ENCODE data around the gene CLEC16A. TPM values are rescaled to one million over a fixed set of nuclear protein-coding genes. Genes with fewer than 3 reads are reported as not detected.
"Not testable (repeated sequence)": the region's sequence is repeated elsewhere in the genome, so short reads cannot be mapped to it uniquely, and the experiment has no call there.

CLEC16A gene
- total RNA-seq, 1 experiment from 2014 or later: 8.0 TPM

- DNase-seq (ENCODE audit: low read depth, low spot score); in situ Hi-C loops (cut with HindIII; ENCODE audit: low pct_unique_long_range_greater_than_20kb, low sequenced_read_pairs): not testable (repeated sequence)
Observed at GRCh38 chr16:11220507-11220906, 276.1 kb downstream of the CLEC16A start.

- DNase-seq (ENCODE audit: low read depth, low spot score): no peak
- in situ Hi-C loops (cut with HindIII; ENCODE audit: low pct_unique_long_range_greater_than_20kb, low sequenced_read_pairs): no loop called here
Observed at GRCh38 chr16:11224096-11224893, 279.9 kb downstream of the CLEC16A start.

- in situ Hi-C loops (cut with HindIII; ENCODE audit: low pct_unique_long_range_greater_than_20kb, low sequenced_read_pairs): no loop called here
- no peak for DNase-seq (ENCODE audit: low read depth, low spot score)
Observed at GRCh38 chr16:11224894-11225676, 280.7 kb downstream of the CLEC16A start.

GRCh38 chr16:11225677-11226549 lies 281.5 kb downstream of the CLEC16A start:
- in situ Hi-C loops (cut with HindIII; ENCODE audit: low pct_unique_long_range_greater_than_20kb, low sequenced_read_pairs): no loop called here

GRCh38 chr16:11229432-11229831 lies 285.1 kb downstream of the CLEC16A start:
- no peak for DNase-seq (ENCODE audit: low read depth, low spot score)
- in situ Hi-C loops (cut with HindIII; ENCODE audit: low pct_unique_long_range_greater_than_20kb, low sequenced_read_pairs): no loop called here

More at GRCh38 chr16:11225677-11226549, 281.5 kb downstream of the CLEC16A start:
- DNase-seq (ENCODE audit: low read depth, low spot score): no peak

- in situ Hi-C loops (cut with HindIII; ENCODE audit: low pct_unique_long_range_greater_than_20kb, low sequenced_read_pairs): no loop called here
- no peak for DNase-seq (ENCODE audit: low read depth, low spot score)
Observed at GRCh38 chr16:11229906-11230305, 285.5 kb downstream of the CLEC16A start.

- no peak for DNase-seq (ENCODE audit: low read depth, low spot score)
- in situ Hi-C loops (cut with HindIII; ENCODE audit: low pct_unique_long_range_greater_than_20kb, low sequenced_read_pairs): no loop called here
Observed at GRCh38 chr16:11231367-11231970, 287.1 kb downstream of the CLEC16A start.

Other genes starting within 250 kb of the CLEC16A start
- 1.4 TPM in 1 of 2 replicates, not detected in the other for gene TEKT5, start 249.6 kb upstream of the CLEC16A start, total RNA-seq (2014; rRNA removed; shearing (Covaris generic))
- gene NUBP1, start 200.7 kb upstream of the CLEC16A start, total RNA-seq (2014; rRNA removed; shearing (Covaris generic)): 27.7 and 34.6 TPM in 2 replicates
- 0.32 and 1.4 TPM in 2 replicates for gene TVP23A, start 125.8 kb upstream of the CLEC16A start, total RNA-seq (2014; rRNA removed; shearing (Covaris generic))
- 3.7 and 4.1 TPM in 2 replicates for gene CIITA, start 67.4 kb upstream of the CLEC16A start, total RNA-seq (2014; rRNA removed; shearing (Covaris generic))
- gene DEXI, start 2.1 kb upstream of the CLEC16A start, total RNA-seq (2014; rRNA removed; shearing (Covaris generic)): 47.6 and 52.8 TPM in 2 replicates